Testis (tissue), 2 donors: Measurements from ENCODE around the gene COL5A1.

Experiments used
- CTCF ChIP-seq, 3 experiments: fragments of 450-650 bp in 2 of 3; fragments of 200-600 bp in 1 of 3; sonication (generic) in 1 of 3; IDR thresholded peaks; one replicate each; pipeline ENCODE4 v1.5.1; 2016 to 2019; ENCODE audit warnings: antibody characterized with exemption in 3 of 3, mild to moderate bottlenecking in 2 of 3, moderate library complexity in 1 of 3
- POLR2A ChIP-seq: fragments of 450-650 bp; IDR thresholded peaks from one replicate; pipeline ENCODE4 v1.6.1; 2017; ENCODE audit warnings: antibody characterized with exemption, mild to moderate bottlenecking, moderate library complexity

GRCh38 chr9:134624137-134624591 lies 17.4 kb upstream of the COL5A1 start:
- TF ChIP-seq POLR2A, result no peak
- no peak for TF ChIP-seq CTCF (IDR thresholded peaks at IDR 0.05)
